SK-N-SH (cell line): Measurements from ENCODE around the gene ANK3. TPM values are rescaled to one million over a fixed set of nuclear protein-coding genes. Genes with fewer than 3 reads are reported as not detected.
A peak's percentile ranks its signal among the peaks of the same experiment; 100 is the strongest.

ENCODE experiments used
- CTCF ChIA-PET: fragments of 300-600, 350-600 bp; formaldehyde crosslinking; extraction: SDS; loops from one replicate; lab custom pipeline; 2021; lab: Yijun Ruan, JAX
- POLR2A ChIA-PET: fragments of 350-600 bp; sonication (Branson Sonifier 250); formaldehyde crosslinking; extraction: SDS; loops from one replicate; lab custom pipeline; 2020; ENCODE audit warnings: antibody characterized with exemption, inconsistent platforms; lab: Yijun Ruan, JAX
- DNase-seq: peaks from one replicate; pipeline ENCODE4 v3.0.0; 2012
- H2AFZ ChIP-seq: fragments of 200-600 bp; sonication (generic); 2 replicates; pipeline ENCODE4 v1.8.1; 2016; ENCODE audit warnings: antibody characterized with exemption, mild to moderate bottlenecking, low read depth
- H3F3A ChIP-seq: fragments of 200-600 bp; sonication (generic); replicated peaks from 2 replicates; pipeline ENCODE3; 2016; ENCODE audit warnings: antibody characterized with exemption, mild to moderate bottlenecking; ENCODE audit not compliant: insufficient read depth
- H3K27ac ChIP-seq, 2 experiments: fragments of 200-500 bp in 1 of 2; fragments of 200-600 bp in 1 of 2; sonication (Bioruptor generic) in 1 of 2; sonication (generic), shearing (Covaris generic) in 1 of 2; 2 replicates each; pipeline versions ENCODE4 v1.5.1 to v1.6.1; 2014 to 2016; ENCODE audit warnings: low read depth in 2 of 2, inconsistent platforms in 1 of 2, low read length in 1 of 2, mild to moderate bottlenecking in 1 of 2, mixed read lengths in 1 of 2
- H3K27me3 ChIP-seq: fragments of 200-600 bp; sonication (generic), shearing (Covaris generic); 2 replicates; pipeline ENCODE4 v1.6.1; 2016; ENCODE audit warnings: mixed run types; ENCODE audit not compliant: insufficient read depth
- H3K36me3 ChIP-seq, 2 experiments: fragments of 200-500 bp in 1 of 2; fragments of 200-600 bp in 1 of 2; sonication (Bioruptor generic) in 1 of 2; sonication (generic) in 1 of 2; replicated peaks in 1 of 2; 2 replicates each; pipeline versions ENCODE3 to v1.5.1; 2014 to 2016; ENCODE audit warnings: low read length in 1 of 2, mild to moderate bottlenecking in 1 of 2; ENCODE audit not compliant: insufficient read depth in 2 of 2, control insufficient read depth in 1 of 2
- H3K4me1 ChIP-seq, 2 experiments: fragments of 200-500 bp in 1 of 2; fragments of 200-600 bp in 1 of 2; sonication (Bioruptor generic) in 1 of 2; sonication (generic), shearing (Covaris generic) in 1 of 2; 2 replicates each; pipeline versions ENCODE4 v1.5.1 to v1.6.1; 2014 to 2016; ENCODE audit warnings: low read depth in 1 of 2, low read length in 1 of 2, mixed run types in 1 of 2; ENCODE audit not compliant: insufficient read depth in 2 of 2, control insufficient read depth in 1 of 2
- H3K4me2 ChIP-seq: fragments of 200-600 bp; sonication (generic), shearing (Covaris generic); 2 replicates; pipeline ENCODE4 v1.6.1; 2017; ENCODE audit warnings: mixed run types
- H3K4me3 ChIP-seq, 2 experiments: fragments of 200-500 bp in 1 of 2; fragments of 200-600 bp in 1 of 2; sonication (Bioruptor generic) in 1 of 2; sonication (generic), shearing (Covaris generic) in 1 of 2; 2 replicates each; pipeline versions ENCODE4 v1.5.1 to v1.8.1; 2014 to 2016; ENCODE audit warnings: low read depth in 2 of 2, inconsistent platforms in 1 of 2, low read length in 1 of 2, mild to moderate bottlenecking in 1 of 2, mixed read lengths in 1 of 2, moderate library complexity in 1 of 2
- H3K79me2 ChIP-seq: fragments of 200-600 bp; sonication (generic); 2 replicates; pipeline ENCODE4 v1.8.1; 2017; ENCODE audit warnings: mild to moderate bottlenecking; ENCODE audit not compliant: insufficient read depth
- H3K9ac ChIP-seq: fragments of 200-600 bp; sonication (generic); 2 replicates; pipeline ENCODE4 v1.6.1; 2017; ENCODE audit warnings: mixed run types
- H3K9me2 ChIP-seq: fragments of 200-600 bp; sonication (generic); 2 replicates; pipeline ENCODE4 v1.6.1; 2017; ENCODE audit warnings: mixed run types
- H3K9me3 ChIP-seq: fragments of 200-600 bp; sonication (generic); 2 replicates; pipeline ENCODE4 v1.6.1; 2017; ENCODE audit warnings: mixed run types, mild to moderate bottlenecking, moderate library complexity
- H4K20me1 ChIP-seq: fragments of 200-600 bp; sonication (generic); 2 replicates; pipeline ENCODE4 v1.6.1; 2017; ENCODE audit warnings: mild to moderate bottlenecking, mixed run types; ENCODE audit not compliant: insufficient read depth
- CHD2 ChIP-seq: fragments of 150-350 bp; IDR thresholded peaks from 2 replicates; pipeline ENCODE4 v1.6.1; 2018; ENCODE audit warnings: low read length; ENCODE audit not compliant: partially characterized antibody
- CTCF ChIP-seq: fragments of 200-600 bp; sonication (generic); IDR thresholded peaks from 2 replicates; pipeline ENCODE4 v1.6.1; 2017; ENCODE audit warnings: antibody characterized with exemption, mild to moderate bottlenecking, moderate library complexity
- EP300 ChIP-seq, 2 experiments: IDR thresholded peaks; 2 replicates each; pipeline versions ENCODE4 v1.4.0 to v1.6.1; 2012; ENCODE audit warnings: borderline replicate concordance in 1 of 2, low read depth in 1 of 2, low read length in 1 of 2
- FOXJ3 ChIP-seq: sonication (generic); formaldehyde crosslinking; IDR thresholded peaks from 2 replicates; pipeline ENCODE4 v1.5.1; 2020; ENCODE audit warnings: mild to moderate bottlenecking, missing genetic modification reagents
- GABPA ChIP-seq: IDR thresholded peaks from 2 replicates; pipeline ENCODE4 v1.4.0; 2012; ENCODE audit warnings: low read depth, mild to moderate bottlenecking
- NFIC ChIP-seq: IDR thresholded peaks from 2 replicates; pipeline ENCODE4 v1.4.0; 2012; ENCODE audit warnings: borderline replicate concordance
- NRF1 ChIP-seq: IDR thresholded peaks from 2 replicates; pipeline ENCODE4 v1.6.1; 2012; ENCODE audit warnings: low read depth, mild to moderate bottlenecking, low read length
- POLR2AphosphoS5 ChIP-seq: IDR thresholded peaks from 2 replicates; pipeline ENCODE4 v1.6.1; 2012; ENCODE audit warnings: low read depth, low read length
- RAD21 ChIP-seq: IDR thresholded peaks from 2 replicates; pipeline ENCODE4 v1.6.1; 2012; ENCODE audit warnings: mild to moderate bottlenecking, low read length
- RCOR1 ChIP-seq: fragments of 150-350 bp; IDR thresholded peaks from 2 replicates; pipeline ENCODE4 v1.6.1; 2017; ENCODE audit warnings: antibody characterized with exemption, low read length
- RXRA ChIP-seq: IDR thresholded peaks from 2 replicates; pipeline ENCODE4 v1.4.0; 2012; ENCODE audit warnings: low read depth, mild to moderate bottlenecking, borderline replicate concordance
- SIN3A ChIP-seq: IDR thresholded peaks from 2 replicates; pipeline ENCODE4 v1.6.1; 2012; ENCODE audit warnings: low read depth, mild to moderate bottlenecking, low read length, moderate library complexity, borderline replicate concordance
- SMC3 ChIP-seq: IDR thresholded peaks from 2 replicates; pipeline ENCODE4 v1.6.1; 2012; ENCODE audit warnings: low read depth, low read length, improper control_type of control experiment
- TAF1 ChIP-seq: IDR thresholded peaks from 2 replicates; pipeline ENCODE4 v1.6.1; 2012; ENCODE audit warnings: low read depth, mild to moderate bottlenecking, low read length, moderate library complexity, borderline replicate concordance
- YY1 ChIP-seq: IDR thresholded peaks from 2 replicates; pipeline ENCODE4 v1.4.0; 2012; ENCODE audit warnings: low read depth, mild to moderate bottlenecking
- WGBS: methylation state at CpG from one replicate; pipeline ENCODE4 v1.1.6; 2017; ENCODE audit warnings: low lambda C conversion rate; 5-methylcytosine and 5-hydroxymethylcytosine counted together
- polyA plus RNA-seq, 3 experiments: library from polyadenylated mRNA; depleted of rRNA; stranded (reverse); fragments of >200 nt; gene quantifications; 2 replicates each; pipeline ENCODE4 v1.2.3, GENCODE V29; 2012
- TF ChIP-seq, protein P1 (sequence below): fragments of 150-350 bp; IDR thresholded peaks from 2 replicates; pipeline ENCODE4 v1.6.1; 2016; ENCODE audit warnings: mild to moderate bottlenecking, low read depth, low read length

Gene ANK3
- polyA plus RNA-seq, 1 of the 3 experiments (the other 2 are of a cell fraction) = 10.0 TPM

GRCh38 chr10:60238759-60239100 is 150.9 kb downstream of the ANK3 start:
- Histone ChIP-seq H3F3A (peaks cover 6% of the 10 kb centered on the region), H3K4me1 (peaks cover 11 to 20% of the 10 kb centered on the region in 2 experiments; a peak in 3 of 4 replicates), H3K36me3 (no peaks in the 10 kb centered on the region), H3K27me3 (no peaks in the 10 kb centered on the region), H3K9me3 (no peaks in the 10 kb centered on the region), H4K20me1 (no peaks in the 10 kb centered on the region), H3K79me2 (no peaks in the 10 kb centered on the region), H3K4me2 (no peak overlapping the region), H3K9ac (no peak overlapping the region), H2AFZ (peak overlapping the region; percentile 23; the same call in 1 of the 2 replicates), H3K27ac (no peak overlapping the region; a peak in 1 of 4 replicates), H3K4me3 (no peak overlapping the region), H3K9me2 (no peaks in the 10 kb centered on the region)
- CTCF ChIA-PET = interaction anchor here (0.7 to 2.3 kb wide), 11 partner anchors 8 to 539 kb away, joined by 3 to 9 read pairs (median 3); partner anchors contain the start of gene CDK1
- TF ChIP-seq RXRA (no peak), POLR2AphosphoS5 (no peak), TAF1 (no peak), GABPA (no peak), SMC3 (no peak), FOXJ3 (CRISPR knock-in tag) (no peak), NFIC (no peak)
- TF ChIP-seq, protein P1, sequence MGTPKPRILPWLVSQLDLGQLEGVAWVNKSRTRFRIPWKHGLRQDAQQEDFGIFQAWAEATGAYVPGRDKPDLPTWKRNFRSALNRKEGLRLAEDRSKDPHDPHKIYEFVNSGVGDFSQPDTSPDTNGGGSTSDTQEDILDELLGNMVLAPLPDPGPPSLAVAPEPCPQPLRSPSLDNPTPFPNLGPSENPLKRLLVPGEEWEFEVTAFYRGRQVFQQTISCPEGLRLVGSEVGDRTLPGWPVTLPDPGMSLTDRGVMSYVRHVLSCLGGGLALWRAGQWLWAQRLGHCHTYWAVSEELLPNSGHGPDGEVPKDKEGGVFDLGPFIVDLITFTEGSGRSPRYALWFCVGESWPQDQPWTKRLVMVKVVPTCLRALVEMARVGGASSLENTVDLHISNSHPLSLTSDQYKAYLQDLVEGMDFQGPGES = no peak
- no peak for DNase-seq
- POLR2A ChIA-PET = no interaction called here

- Histone ChIP-seq H3K27me3 (no peaks in the 10 kb centered on the region), H3K36me3 (no peaks in the 10 kb centered on the region), H3K9ac (no peak overlapping the region), H3K9me2 (no peaks in the 10 kb centered on the region), H2AFZ (peak overlapping the region; percentile 23), H3K4me2 (peak overlapping the region; percentile 5), H3K4me1 (peaks cover 11 to 20% of the 10 kb centered on the region in 2 experiments; a peak in 3 of 4 replicates), H3K27ac (peak overlapping the region; percentile 51 to 58; a peak in 3 of 4 replicates), H3K79me2 (no peaks in the 10 kb centered on the region), H3F3A (peaks cover 6% of the 10 kb centered on the region), H4K20me1 (no peaks in the 10 kb centered on the region), H3K4me3 (peak overlapping the region in 1 of 2 experiments; percentile 21; a peak in 1 of 4 replicates), H3K9me3 (no peaks in the 10 kb centered on the region)
- 63% methylated on average over 6 of the region's 6 CpGs for WGBS
- peak; percentile 18 for DNase-seq
- POLR2A ChIA-PET = no interaction called here
- CTCF ChIA-PET = interaction anchor here (0.6 to 2.3 kb wide), 14 partner anchors 9 to 540 kb away, joined by 3 to 9 read pairs (median 3); partner anchors contain the start of gene CDK1
- peak; percentile 71 for TF ChIP-seq SMC3
- TF ChIP-seq CHD2 = no peak
- no peak for TF ChIP-seq EP300 (IDR thresholded peaks at IDR 0.05; ENCODE audit: borderline replicate concordance in 1 of 2, low read depth in 1 of 2, low read length in 1 of 2)
- TF ChIP-seq RAD21 = peak; percentile 70
- no peak for TF ChIP-seq RCOR1
- no peak; the same call in 1 of the 2 replicates for TF ChIP-seq YY1
- TF ChIP-seq GABPA = no peak
- no peak for TF ChIP-seq TAF1
- peak; percentile 50 for TF ChIP-seq CTCF
- TF ChIP-seq, protein P1 = no peak
- no peak for TF ChIP-seq SIN3A
- no peak for TF ChIP-seq NRF1
- TF ChIP-seq, all 33 proteins: peak for 3
Measured at GRCh38 chr10:60237977-60238758, 151.5 kb downstream of the ANK3 start.
